TTC549 (cell line): Measurements from ENCODE around the gene CPSF4L.
"Not testable (repeated sequence)": the region's sequence is repeated elsewhere in the genome, so short reads cannot be mapped to it uniquely, and the experiment has no call there.

Experiments used
- FAIRE-seq: peaks from 2 replicates; lab custom pipeline; 2012; peaks lifted over from hg19 to GRCh38; lab: Jason Lieb, UNC

Gene CPSF4L

DNA sequence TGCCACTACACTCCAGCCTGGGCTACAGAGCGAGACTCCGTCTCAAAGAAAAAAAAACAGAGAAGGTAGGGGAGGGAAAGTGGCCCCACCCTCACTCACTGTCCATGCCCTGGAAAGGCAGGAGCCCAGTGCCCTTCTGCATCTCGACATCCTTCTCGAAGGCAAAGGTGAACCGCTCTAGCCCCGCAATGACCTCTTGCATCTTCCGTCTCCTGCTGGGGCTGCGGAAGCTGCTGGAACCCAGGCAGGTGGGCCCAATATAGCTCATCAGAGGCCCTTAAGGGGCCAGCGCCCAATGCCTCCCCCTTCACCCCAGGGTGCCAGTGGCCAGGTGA, at the start of gene CPSF4L:
Gene CPSF4L, minus strand, starts transcription at position 264 of the 335 bp plus-strand sequence. Its CDS starts 62 bp downstream, at position 202.
- no peak for FAIRE-seq

DNA sequence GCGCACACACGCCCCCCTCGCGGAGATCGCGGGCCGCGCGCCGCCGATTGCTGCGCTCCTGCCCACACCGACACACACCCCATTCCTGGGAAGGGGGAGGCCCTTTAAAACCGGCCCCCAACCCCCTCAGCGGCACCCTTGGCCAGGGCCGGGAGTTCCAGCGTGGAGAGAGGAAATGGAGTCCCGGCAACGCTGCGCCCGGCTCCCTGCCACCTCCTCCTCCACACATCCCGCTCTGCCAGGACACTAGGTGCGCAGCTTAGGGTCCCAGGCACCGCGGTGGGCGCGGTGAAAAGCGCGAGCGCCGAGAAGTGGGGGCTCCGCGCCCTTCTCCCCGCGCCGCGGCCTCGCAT, 49.7 kb upstream of the CPSF4L start:
- FAIRE-seq, result no peak

DNA sequence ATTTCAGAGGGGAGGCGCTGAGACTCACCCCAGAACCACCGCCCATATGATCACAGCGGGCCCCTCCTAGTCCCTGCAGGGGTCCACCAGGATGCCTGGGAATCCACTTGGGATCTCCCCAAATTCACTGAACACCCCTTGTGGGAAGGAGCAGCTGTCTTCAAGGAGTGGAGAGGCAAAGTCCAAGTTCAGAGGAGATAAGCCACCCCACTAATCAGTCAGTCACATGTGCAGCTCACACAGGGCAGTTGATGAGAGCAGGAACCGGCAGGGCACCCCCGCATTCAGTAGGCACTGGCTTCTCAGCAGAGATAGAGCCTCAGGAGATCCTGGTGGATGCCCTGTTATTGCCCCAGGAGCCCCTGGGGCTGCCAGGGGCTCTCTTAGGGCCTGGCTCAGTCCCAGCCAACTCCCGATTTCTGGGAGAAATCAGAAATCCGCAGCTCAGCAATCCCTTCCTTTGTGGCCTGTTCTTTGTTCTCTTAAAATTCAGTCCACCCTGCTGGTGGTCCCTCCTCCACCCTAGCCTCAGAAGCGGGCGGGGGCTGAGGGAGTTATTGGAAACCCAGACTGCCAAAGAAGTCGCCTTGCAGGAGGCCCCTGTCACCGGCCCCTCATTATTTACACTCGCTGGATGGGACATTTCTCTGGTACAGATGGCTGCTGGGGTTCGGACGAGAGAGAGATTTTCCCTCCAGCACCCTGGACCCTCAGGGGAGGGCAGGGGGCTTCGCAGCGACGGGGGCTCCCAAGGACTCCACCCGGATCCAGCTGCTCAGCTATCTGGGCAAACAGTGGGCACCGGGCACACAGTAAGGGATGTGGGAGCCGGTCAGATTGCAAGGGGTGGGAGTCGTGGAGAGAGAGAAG, 48.3 kb upstream of the CPSF4L start:
- no peak for FAIRE-seq

DNA sequence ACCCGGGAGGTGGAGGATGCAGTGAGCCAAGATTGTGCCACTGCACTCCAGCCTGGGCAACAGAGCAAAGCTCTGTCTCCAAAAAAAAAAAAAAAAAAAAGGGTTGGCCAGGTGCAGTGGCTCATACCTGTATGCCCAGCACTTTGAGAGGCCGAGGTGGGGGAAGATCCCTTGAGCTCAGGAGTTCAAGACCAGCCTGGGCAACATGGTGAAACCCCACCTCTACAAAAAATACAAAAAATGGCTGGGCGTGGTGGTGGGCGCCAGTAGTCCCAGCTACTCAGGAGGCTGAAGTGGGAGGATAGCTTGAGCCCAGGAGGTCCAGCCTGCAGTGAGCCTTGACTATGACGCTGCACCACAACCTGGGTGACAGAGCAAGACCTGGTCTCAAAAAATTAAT, 47.3 kb upstream of the CPSF4L start:
- FAIRE-seq, result not testable (repeated sequence)

DNA sequence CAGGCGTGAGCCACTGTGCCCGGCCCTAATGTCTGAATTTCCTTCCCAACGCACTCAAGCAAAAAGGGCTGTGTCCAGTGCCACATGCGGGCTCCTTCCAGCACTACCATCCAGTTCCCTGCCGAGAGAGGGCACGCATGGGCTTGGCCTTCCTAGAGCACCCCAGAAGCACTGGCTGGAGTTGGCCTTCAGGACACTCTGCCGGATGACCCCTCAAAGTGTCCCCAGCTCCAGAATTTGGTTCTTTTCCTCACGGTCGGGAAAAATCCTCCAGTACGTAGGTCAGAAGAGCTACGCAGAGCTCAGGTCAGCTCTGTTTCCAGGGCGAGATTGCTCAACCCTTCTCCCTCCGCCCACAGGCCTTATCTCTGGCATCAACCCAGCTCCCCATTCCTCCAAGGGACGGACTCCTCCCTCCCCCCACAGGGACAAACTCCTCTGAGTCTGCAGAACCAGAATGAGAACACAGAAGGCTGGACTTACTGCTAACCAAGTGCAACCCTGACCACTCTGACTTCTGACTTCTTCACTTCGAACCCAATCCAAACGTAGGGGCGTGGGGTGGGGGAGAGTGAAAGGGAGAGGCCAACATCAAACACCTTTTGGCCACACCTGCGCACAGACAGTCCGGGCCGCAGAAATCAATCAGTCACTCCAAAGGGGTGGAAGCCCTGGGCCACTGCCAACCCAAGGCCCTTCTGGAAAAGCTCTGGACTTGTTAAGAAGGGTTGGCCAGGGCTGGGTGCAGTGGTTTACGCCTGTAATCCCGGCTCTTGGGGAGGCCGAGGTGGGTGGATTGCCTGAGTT, 46.5 kb upstream of the CPSF4L start:
- FAIRE-seq, result no peak

- FAIRE-seq, result no peak
Measured at GRCh38 chr17:73307130-73307529, 45.5 kb upstream of the CPSF4L start.

DNA sequence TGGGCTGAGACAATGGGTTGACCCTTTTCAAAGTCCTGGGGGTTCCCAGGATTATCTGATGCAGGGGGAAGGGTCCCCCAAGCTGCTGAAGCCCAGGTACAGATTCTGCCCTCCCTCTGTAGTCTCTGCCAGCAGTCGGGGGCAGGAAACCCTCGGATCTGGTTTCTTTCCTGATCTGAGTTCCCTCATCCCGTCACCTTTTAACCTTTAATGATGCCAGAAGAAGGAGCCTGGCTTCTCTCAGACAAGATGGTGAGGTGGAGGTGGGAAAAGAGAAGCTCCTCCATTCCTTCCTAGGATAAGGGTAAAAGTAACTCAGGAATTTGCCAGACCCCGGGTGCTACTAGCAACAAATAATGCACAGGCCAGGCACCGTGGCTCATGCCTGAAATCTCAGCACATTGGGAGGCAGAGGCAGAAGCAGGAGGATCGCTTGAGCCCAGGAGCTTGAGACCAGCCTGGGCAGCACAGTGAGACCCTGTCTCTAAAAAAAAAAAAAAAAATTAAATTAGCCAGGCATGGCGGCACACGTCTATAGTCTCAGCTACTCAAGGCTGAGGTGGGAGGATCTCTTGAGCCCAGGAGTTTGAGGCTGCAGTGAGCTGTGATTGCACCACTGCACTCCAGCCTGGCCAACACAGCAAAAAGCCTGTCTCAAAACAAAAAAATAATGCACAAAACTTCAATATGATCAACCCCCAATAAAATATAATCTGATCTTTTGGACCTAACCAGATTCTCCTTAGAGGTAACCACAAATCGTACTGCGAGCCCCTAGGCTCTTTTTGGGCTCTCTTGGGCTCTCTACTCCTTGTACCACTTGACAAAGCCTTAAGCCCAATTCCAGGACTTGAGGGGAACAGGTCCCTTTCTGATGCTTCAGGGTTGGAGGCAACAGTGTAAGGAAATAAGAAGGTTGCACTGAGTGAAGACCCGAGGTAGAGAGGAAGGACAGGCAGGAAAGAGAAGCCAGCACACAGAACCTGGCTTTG, 44.5 kb upstream of the CPSF4L start:
- no peak for FAIRE-seq

GRCh38 chr17:73304971-73305812, 43.5 kb upstream of the CPSF4L start:
- FAIRE-seq, result no peak

- FAIRE-seq, result no peak
Measured at GRCh38 chr17:73304438-73304837, 42.8 kb upstream of the CPSF4L start.

DNA sequence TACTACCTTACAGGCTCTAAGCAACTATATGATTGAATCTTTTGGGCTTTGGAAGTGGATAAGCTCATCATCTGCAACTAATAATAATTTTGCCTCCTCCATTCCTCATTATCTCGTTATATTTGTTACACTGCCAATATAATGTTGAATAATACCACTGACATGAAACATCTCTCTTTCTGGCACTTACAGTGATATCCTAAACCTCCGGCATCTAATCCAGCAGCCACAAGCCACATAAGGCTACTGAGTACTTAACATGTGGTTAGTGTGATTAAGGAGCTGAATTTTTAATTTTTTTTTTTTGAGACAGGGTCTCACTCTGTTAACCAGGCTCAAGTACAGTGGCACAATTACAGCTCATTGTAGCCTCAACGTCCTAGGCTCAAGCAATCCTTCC, 40.5 kb upstream of the CPSF4L start:
- FAIRE-seq, result no peak

DNA sequence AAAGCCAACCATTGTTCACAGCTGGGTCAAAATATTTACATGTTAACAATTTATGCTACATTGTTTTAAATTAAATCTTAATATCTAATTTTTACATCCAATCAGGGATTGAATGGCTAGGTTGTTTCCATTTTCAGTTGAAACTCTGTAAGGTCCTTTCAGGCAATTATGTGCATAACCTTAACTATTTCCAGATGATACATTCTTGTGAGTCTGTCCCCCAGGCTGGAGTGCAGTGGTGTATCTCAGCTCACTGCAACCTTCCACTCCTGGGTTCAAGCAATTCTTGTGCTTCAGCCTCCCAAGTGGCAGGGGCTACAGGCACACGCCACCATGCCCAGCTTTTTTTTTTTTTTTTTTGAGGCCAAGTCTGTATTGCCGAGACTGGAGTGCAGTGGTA, 39.7 kb upstream of the CPSF4L start:
- FAIRE-seq, result no peak

GRCh38 chr17:73300392-73300791, 38.7 kb upstream of the CPSF4L start:
- FAIRE-seq, result no peak

- no peak for FAIRE-seq
Measured at GRCh38 chr17:73297934-73298861, 36.5 kb upstream of the CPSF4L start.

- no peak for FAIRE-seq
Measured at GRCh38 chr17:73293480-73293911, 31.8 kb upstream of the CPSF4L start.

DNA sequence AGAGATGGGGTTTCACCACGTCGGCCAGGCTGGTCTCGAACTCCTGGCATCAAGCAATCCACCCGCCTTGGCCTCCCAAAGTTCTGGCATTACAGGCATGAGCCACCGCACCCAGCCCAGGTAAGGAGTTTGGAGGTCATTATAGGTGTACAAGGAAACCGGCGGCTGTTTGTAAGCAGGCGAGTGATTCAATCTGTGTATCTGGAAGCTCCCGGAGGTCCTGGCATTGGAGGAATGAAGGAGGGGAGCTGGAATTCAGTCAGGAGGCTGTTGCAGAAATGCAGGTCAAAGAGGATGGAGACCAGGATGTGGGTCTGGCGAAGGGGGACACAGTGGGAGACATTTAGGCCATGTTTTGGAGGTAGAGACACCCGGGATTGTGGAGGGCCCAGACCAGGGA, 31.4 kb upstream of the CPSF4L start:
- no peak for FAIRE-seq

- FAIRE-seq, result no peak
Measured at GRCh38 chr17:73292031-73292531, 30.4 kb upstream of the CPSF4L start.

DNA sequence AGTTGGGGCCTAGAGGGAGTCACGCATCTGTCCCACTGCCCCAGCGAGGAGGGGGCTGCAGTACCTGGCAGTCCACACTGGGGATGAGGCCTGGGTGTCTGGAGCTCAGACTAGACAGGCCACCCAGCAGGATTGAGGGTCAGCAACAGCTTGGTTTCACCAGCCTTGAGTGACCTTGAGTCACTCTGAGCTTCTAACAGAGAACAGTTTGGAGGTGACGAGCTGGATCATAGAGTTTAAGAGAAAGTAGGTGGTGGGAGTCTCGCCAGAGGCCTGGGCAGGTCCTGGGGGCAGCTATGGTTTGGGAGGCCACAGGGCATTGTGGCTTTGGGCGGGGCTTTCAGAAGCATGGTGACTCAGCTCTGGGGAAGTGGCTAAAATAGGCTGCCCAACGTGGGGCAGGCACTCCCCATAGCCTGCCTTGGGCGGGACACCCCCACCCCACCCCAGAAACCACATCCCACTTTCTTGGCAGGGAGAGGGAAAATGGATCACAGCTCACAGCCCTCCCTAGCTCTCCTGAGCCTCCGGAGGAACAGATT, 29.7 kb upstream of the CPSF4L start:
- FAIRE-seq, result no peak

DNA sequence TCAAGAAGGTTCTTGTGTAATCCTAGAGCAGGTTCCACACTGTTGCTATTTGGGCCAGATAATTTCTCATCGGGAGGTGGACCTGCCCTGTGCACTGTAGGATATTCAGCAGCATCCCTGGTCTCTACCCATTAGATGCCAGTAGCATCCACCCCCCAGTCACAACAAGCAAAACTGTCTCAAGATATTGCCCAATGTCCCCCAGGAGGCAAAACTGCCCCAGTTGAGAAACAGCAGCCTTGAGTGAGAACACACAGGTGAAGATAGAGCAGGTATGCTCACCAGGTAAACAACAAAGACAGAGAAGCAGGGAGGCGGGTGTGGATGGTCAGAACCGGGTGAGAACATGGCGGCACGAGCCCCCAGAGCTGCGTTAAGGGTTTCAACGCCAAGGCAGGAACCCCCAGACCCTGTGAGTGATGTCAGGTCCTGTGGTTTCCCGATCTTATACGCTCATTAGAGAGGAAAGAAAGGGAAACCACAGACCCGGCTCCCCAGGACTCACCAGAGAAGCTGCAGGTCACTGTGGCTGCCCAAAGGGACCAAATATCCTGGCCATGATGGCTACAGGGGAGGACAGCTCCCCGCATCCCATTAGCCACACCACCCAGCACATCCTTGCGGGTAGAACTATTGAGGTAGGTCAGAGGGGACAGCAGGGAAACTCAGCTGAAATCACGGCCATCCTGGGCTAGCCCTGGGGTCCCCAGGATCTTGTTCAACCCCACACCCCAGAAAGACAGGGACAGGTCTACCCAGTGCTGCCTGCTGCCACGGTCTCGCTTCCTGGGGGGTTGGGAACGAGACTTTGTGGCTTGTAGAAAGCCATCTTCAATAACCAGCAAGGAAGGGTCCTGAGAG, 28.9 kb upstream of the CPSF4L start:
- no peak for FAIRE-seq
